HUDEP-2 (cell line): ENCODE measurements around the gene ITGB3BP.
"Not testable (repeated sequence)": the region's sequence is repeated elsewhere in the genome, so short reads cannot be mapped to it uniquely, and the experiment has no call there.

Source experiments
- DNase-seq, 76 experiments: peaks; one replicate each; lab custom pipeline; 2025; ENCODE audit not compliant: unreplicated experiment in 76 of 76; lab: John Stamatoyannopoulos, UW

ITGB3BP gene

GRCh38 chr1:63423649-63424048 is 99.4 kb downstream of the ITGB3BP start:
- DNase-seq = no peak

GRCh38 chr1:63420746-63421145 is 102.3 kb downstream of the ITGB3BP start:
- DNase-seq = not testable (repeated sequence)

- no peak for DNase-seq
These were observed 104.9 kb downstream of the ITGB3BP start for GRCh38 chr1:63418101-63418500.

- no peak for DNase-seq
These were observed 108.2 kb downstream of the ITGB3BP start for GRCh38 chr1:63414691-63415365.

- DNase-seq = no peak
These were observed 109.6 kb downstream of the ITGB3BP start for GRCh38 chr1:63413394-63413793.

GRCh38 chr1:63411066-63411465 is 112.0 kb downstream of the ITGB3BP start:
- no peak for DNase-seq

- no peak for DNase-seq
These were observed 114.7 kb downstream of the ITGB3BP start for GRCh38 chr1:63408331-63408730.

GRCh38 chr1:63407002-63407401 is 116.0 kb downstream of the ITGB3BP start:
- DNase-seq = no peak

- DNase-seq = no peak
These were observed 117.0 kb downstream of the ITGB3BP start for GRCh38 chr1:63405987-63406386.

- DNase-seq = no peak
These were observed 118.0 kb downstream of the ITGB3BP start for GRCh38 chr1:63405021-63405420.

- DNase-seq = peak in 20 of 76 experiments; percentile 0 to 59 (median 16)
These were observed 119.6 kb downstream of the ITGB3BP start for GRCh38 chr1:63403386-63403785.

GRCh38 chr1:63401945-63402344 is 121.1 kb downstream of the ITGB3BP start:
- DNase-seq = no peak
